ENCODE data around the gene RNF32. TPM values are rescaled to one million over a fixed set of nuclear protein-coding genes. Genes with fewer than 3 reads are reported as not detected.

RNF32 gene
- total and polyA plus RNA-seq, 2 of the 13 experiments (the other 11 are each of a cell fraction or from before 2014, with no cell fraction given), result not detected

- TF ChIP-seq ZBED4 (CRISPR knock-in tag; IDR thresholded peaks at IDR 0.05; ENCODE audit: borderline replicate concordance) (0 out of 2 replicates have a peak, but pooled peaks have one; percentile 38), ZNF589 (CRISPR knock-in tag; conservative IDR thresholded peaks at IDR 0.05) (no peak), ZNF253 (CRISPR knock-in tag; IDR thresholded peaks at IDR 0.05; ENCODE audit: borderline replicate concordance) (no peak), RXRB (CRISPR knock-in tag; IDR thresholded peaks at IDR 0.05; ENCODE audit: borderline replicate concordance) (peak; percentile 86), ELF3 (CRISPR knock-in tag; IDR thresholded peaks at IDR 0.05) (peak; percentile 83), RAD21 (CRISPR knock-in tag; IDR thresholded peaks at IDR 0.05) (0 out of 2 replicates have a peak, but pooled peaks have one; percentile 20), HNF4A (CRISPR knock-in tag; IDR thresholded peaks at IDR 0.05) (peak; percentile 99), ZNF275 (CRISPR knock-in tag; IDR thresholded peaks at IDR 0.05; ENCODE audit: borderline replicate concordance) (no peak), ZGPAT (CRISPR knock-in tag; IDR thresholded peaks at IDR 0.05) (peak; percentile 79), TFDP2 (CRISPR knock-in tag; IDR thresholded peaks at IDR 0.05) (no peak), ZC3H13 (CRISPR knock-in tag; IDR thresholded peaks at IDR 0.05) (no peak), SMAD3 (CRISPR knock-in tag; IDR thresholded peaks at IDR 0.05) (no peak; the same call in 1 of the 2 replicates), TBX2 (CRISPR knock-in tag; IDR thresholded peaks at IDR 0.05; ENCODE audit: borderline replicate concordance) (peak; percentile 98), NR2F6 (IDR thresholded peaks at IDR 0.05) (peak; percentile 55), NR2F6 (CRISPR knock-in tag; IDR thresholded peaks at IDR 0.05) (peak; percentile 88), SOX5 (CRISPR knock-in tag; IDR thresholded peaks at IDR 0.05; ENCODE audit: borderline replicate concordance) (peak; percentile 100), ZNF557 (CRISPR knock-in tag; IDR thresholded peaks at IDR 0.05) (no peak), CTCF (CRISPR knock-in tag; IDR thresholded peaks at IDR 0.05) (no peak), CHD4 (IDR thresholded peaks at IDR 0.05; ENCODE audit: borderline replicate concordance, low read length) (no peak; the same call in 1 of the 2 replicates)
These were observed 31.3 kb upstream of the RNF32 start (continued) for GRCh38 chr7:156609010-156609877.

Data from HepG2 (cell line).